Tibial artery (tissue), 4 donors: ENCODE results near the gene ACKR3.
A peak's percentile ranks its signal among the peaks of the same experiment; 100 is the strongest.

ENCODE experiments used
- DNase-seq, 2 donors: peaks; one replicate each; pipeline ENCODE4 v3.0.0-alpha.2; 2019
- H3K27ac ChIP-seq, 2 donors: fragments of 200-600 bp; sonication (generic) in 1 of 2; 1 replicate in 1 of 2; 2 replicates in 1 of 2; pipeline ENCODE4 v1.5.1; 2018 to 2019; ENCODE audit warnings: mild to moderate bottlenecking in 1 of 2
- H3K27me3 ChIP-seq, 2 donors: fragments of 200-600 bp; sonication (generic) in 1 of 2; one replicate each; pipeline versions ENCODE4 v1.5.1 to v1.6.0; 2016 to 2019
- H3K36me3 ChIP-seq, 3 donors: fragments of 200-600 bp; sonication (generic) in 2 of 3; one replicate each; pipeline ENCODE4 v1.5.1; 2016 to 2019; ENCODE audit warnings: mild to moderate bottlenecking in 2 of 3
- H3K4me1 ChIP-seq, 4 donors: fragments of 200-600 bp; sonication (generic) in 2 of 4; 1 replicate in 3 of 4; 2 replicates in 1 of 4; pipeline ENCODE4 v1.5.1; 2016 to 2019
- H3K4me3 ChIP-seq, 2 donors: fragments of 200-600 bp; sonication (generic) in 1 of 2; 1 replicate in 1 of 2; 2 replicates in 1 of 2; pipeline ENCODE4 v1.5.1; 2018 to 2019; ENCODE audit warnings: mild to moderate bottlenecking in 2 of 2
- H3K9me3 ChIP-seq, 3 donors: fragments of 200-600 bp; sonication (generic) in 1 of 3; one replicate each; pipeline ENCODE4 v1.5.1; 2016 to 2019
- CTCF ChIP-seq, 2 experiments: fragments of 200-600 bp in 1 of 2; fragments of 450-650 bp in 1 of 2; IDR thresholded peaks; one replicate each; pipeline ENCODE4 v1.5.1; 2017 to 2019; ENCODE audit warnings: antibody characterized with exemption in 2 of 2, mild to moderate bottlenecking in 1 of 2, moderate library complexity in 1 of 2
- intact Hi-C: fragments of 100-400 bp; cut with DNase I; formaldehyde crosslinking; loops from one replicate; pipeline ENCODE4 v1.15.0; 2023; ENCODE audit warnings: low total_unique reads

The ACKR3 gene

GRCh38 chr2:236545248-236545658 is 24.4 kb upstream of the ACKR3 start:
- TF ChIP-seq CTCF (IDR thresholded peaks at IDR 0.05): no peak
- peaks cover 0 to 7% (median 0%) of the 10 kb centered on the region in 3 donors for H3K9me3 ChIP-seq
- intact Hi-C loops: no loop called here
- no peak overlapping the region for H3K4me3 ChIP-seq
- no peaks in the 10 kb centered on the region for H3K27me3 ChIP-seq
- H3K36me3 ChIP-seq: no peaks in the 10 kb centered on the region
- H3K27ac ChIP-seq: no peak overlapping the region
- DNase-seq: no peak
- peaks cover 0 to 17% (median 7%) of the 10 kb centered on the region in 4 donors for H3K4me1 ChIP-seq

GRCh38 chr2:236545814-236546480 is 23.7 kb upstream of the ACKR3 start:
- no peak for TF ChIP-seq CTCF (IDR thresholded peaks at IDR 0.05)
- DNase-seq: no peak
- no peaks in the 10 kb centered on the region for H3K36me3 ChIP-seq
- H3K4me3 ChIP-seq: no peak overlapping the region
- peaks cover 0 to 17% (median 7%) of the 10 kb centered on the region in 4 donors for H3K4me1 ChIP-seq
- no peaks in the 10 kb centered on the region for H3K27me3 ChIP-seq
- intact Hi-C loops: no loop called here
- peaks cover 0 to 7% (median 0%) of the 10 kb centered on the region in 3 donors for H3K9me3 ChIP-seq
- H3K27ac ChIP-seq: no peak overlapping the region

- TF ChIP-seq CTCF (IDR thresholded peaks at IDR 0.05): no peak
- Histone ChIP-seq H3K27me3 (no peaks in the 10 kb centered on the region), H3K36me3 (no peaks in the 10 kb centered on the region), H3K9me3 (peaks cover 0 to 7% (median 0%) of the 10 kb centered on the region in 3 donors), H3K27ac (peak overlapping the region in 1 of 2 donors; percentile 29), H3K4me3 (no peak overlapping the region), H3K4me1 (peaks cover 0 to 17% (median 7%) of the 10 kb centered on the region in 4 donors)
- no peak for DNase-seq
- intact Hi-C loops: no loop called here
These were observed 23.0 kb upstream of the ACKR3 start for GRCh38 chr2:236546561-236547002.

- intact Hi-C loops: no loop called here
- Histone ChIP-seq H3K9me3 (peaks cover 0 to 7% (median 0%) of the 10 kb centered on the region in 3 donors), H3K27ac (peak overlapping the region; percentile 26 to 52), H3K36me3 (no peaks in the 10 kb centered on the region), H3K4me1 (peaks cover 0 to 28% (median 7%) of the 10 kb centered on the region in 4 donors), H3K4me3 (no peak overlapping the region), H3K27me3 (no peaks in the 10 kb centered on the region)
- TF ChIP-seq CTCF (IDR thresholded peaks at IDR 0.05): no peak
- no peak for DNase-seq
These were observed 21.9 kb upstream of the ACKR3 start for GRCh38 chr2:236547725-236548124.

GRCh38 chr2:236548179-236548921 is 21.3 kb upstream of the ACKR3 start:
- Histone ChIP-seq H3K4me1 (peaks cover 0 to 33% (median 7%) of the 10 kb centered on the region in 4 donors), H3K9me3 (peaks cover 0 to 7% (median 0%) of the 10 kb centered on the region in 3 donors), H3K36me3 (no peaks in the 10 kb centered on the region), H3K4me3 (no peak overlapping the region), H3K27me3 (no peaks in the 10 kb centered on the region), H3K27ac (peak overlapping the region; percentile 26 to 52)
- intact Hi-C loops: no loop called here
- no peak for DNase-seq
- no peak for TF ChIP-seq CTCF (IDR thresholded peaks at IDR 0.05)
